Sigmoid colon (tissue), 7 donors: ENCODE measurements around the gene CBX2. TPM values are rescaled to one million over a fixed set of nuclear protein-coding genes. Genes with fewer than 3 reads are reported as not detected.
A peak's percentile ranks its signal among the peaks of the same experiment; 100 is the strongest.

Experiments used
- DNase-seq: peaks from one replicate; pipeline ENCODE4 v3.0.0-alpha.2; 2019
- H3K27ac ChIP-seq, 4 donors: fragments of 200-600 bp; sonication (generic); one replicate each; pipeline ENCODE4 v1.5.1; 2016 to 2019; ENCODE audit warnings: mild to moderate bottlenecking in 1 of 4
- H3K27me3 ChIP-seq, 3 donors: fragments of 200-600 bp; sonication (generic); one replicate each; pipeline ENCODE4 v1.5.1; 2019; ENCODE audit warnings: mild to moderate bottlenecking in 1 of 3
- H3K36me3 ChIP-seq, 4 donors: fragments of 200-600 bp; sonication (generic); one replicate each; pipeline ENCODE4 v1.5.1; 2016 to 2019
- H3K4me1 ChIP-seq, 4 donors: fragments of 200-600 bp; sonication (generic); one replicate each; pipeline ENCODE4 v1.5.1; 2017 to 2019
- H3K4me3 ChIP-seq, 4 donors: fragments of 200-600 bp; sonication (generic); one replicate each; pipeline ENCODE4 v1.5.1; 2017 to 2019; ENCODE audit warnings: mild to moderate bottlenecking in 2 of 4, moderate library complexity in 1 of 4
- H3K9me3 ChIP-seq, 4 donors: fragments of 200-600 bp in 3 of 4; sonication (generic) in 3 of 4; one replicate each; pipeline versions ENCODE4 v1.5.1 to v1.6.1; 2013 to 2019
- EP300 ChIP-seq, 4 donors: sonication (generic); formaldehyde crosslinking; IDR thresholded peaks; one replicate each; pipeline ENCODE4 v1.6.1; 2017; ENCODE audit warnings: antibody characterized with exemption in 4 of 4
- POLR2A ChIP-seq, 2 donors: fragments of 450-650 bp; IDR thresholded peaks; one replicate each; pipeline ENCODE4 v1.6.1; 2016; ENCODE audit warnings: antibody characterized with exemption in 2 of 2, mild to moderate bottlenecking in 2 of 2, moderate library complexity in 2 of 2
- POLR2AphosphoS5 ChIP-seq, 4 donors: sonication (generic); formaldehyde crosslinking; IDR thresholded peaks; one replicate each; pipeline ENCODE4 v1.6.1; 2017; ENCODE audit warnings: antibody characterized with exemption in 4 of 4
- WGBS, 2 donors: extraction: QIAGEN DNeasy Blood & Tissue Kit; methylation state at CpG; one replicate each; pipeline ENCODE4 v1.1.7; 2013; 5-methylcytosine and 5-hydroxymethylcytosine counted together
- intact Hi-C: fragments of 100-400 bp; cut with DNase I; formaldehyde crosslinking; loops from one replicate; pipeline ENCODE4 v1.15.1; 2023
- polyA plus RNA-seq, 3 donors: library from polyadenylated mRNA; stranded (reverse); fragments of 200-250 nt; gene quantifications; one replicate each; pipeline ENCODE4 v1.2.3, GENCODE V29; 2013
- total RNA-seq, 4 donors: library from RNA; depleted of rRNA; stranded (reverse); fragments of >200 nt; gene quantifications; one replicate each; pipeline ENCODE4 v1.1.0, GENCODE V29; 2016
- TF ChIP-seq, protein P1 (sequence below), 4 experiments: fragments of 450-650 bp in 3 of 4; fragments of 200-600 bp in 1 of 4; IDR thresholded peaks; one replicate each; pipeline ENCODE4 v1.5.1; 2016 to 2019; ENCODE audit warnings: antibody characterized with exemption in 4 of 4, mild to moderate bottlenecking in 3 of 4, moderate library complexity in 2 of 4
- donor health status: healthy with polysubstance abuse.
- donor health status: Bipolar disorder and iron deficiency.
- donor health status: healthy.

The CBX2 gene
- total and polyA plus RNA-seq, 7 donors = under 0.01 to 2.0 (median 0.34) TPM; not detected in 1

GRCh38 chr17:79806446-79806760 lies 28.5 kb downstream of the CBX2 start:
- peaks cover 0 to 43% (median 30%) of the 10 kb centered on the region in 4 donors for H3K4me1 ChIP-seq
- H3K27me3 ChIP-seq = peaks cover 83 to 100% (median 95%) of the 10 kb centered on the region in 3 donors
- DNase-seq = no peak
- no peaks in the 10 kb centered on the region for H3K36me3 ChIP-seq
- H3K4me3 ChIP-seq = no peak overlapping the region
- H3K27ac ChIP-seq = no peak overlapping the region
- intact Hi-C loops = no loop called here
- TF ChIP-seq EP300 (IDR thresholded peaks at IDR 0.05) = no peak
- TF ChIP-seq, protein P1, sequence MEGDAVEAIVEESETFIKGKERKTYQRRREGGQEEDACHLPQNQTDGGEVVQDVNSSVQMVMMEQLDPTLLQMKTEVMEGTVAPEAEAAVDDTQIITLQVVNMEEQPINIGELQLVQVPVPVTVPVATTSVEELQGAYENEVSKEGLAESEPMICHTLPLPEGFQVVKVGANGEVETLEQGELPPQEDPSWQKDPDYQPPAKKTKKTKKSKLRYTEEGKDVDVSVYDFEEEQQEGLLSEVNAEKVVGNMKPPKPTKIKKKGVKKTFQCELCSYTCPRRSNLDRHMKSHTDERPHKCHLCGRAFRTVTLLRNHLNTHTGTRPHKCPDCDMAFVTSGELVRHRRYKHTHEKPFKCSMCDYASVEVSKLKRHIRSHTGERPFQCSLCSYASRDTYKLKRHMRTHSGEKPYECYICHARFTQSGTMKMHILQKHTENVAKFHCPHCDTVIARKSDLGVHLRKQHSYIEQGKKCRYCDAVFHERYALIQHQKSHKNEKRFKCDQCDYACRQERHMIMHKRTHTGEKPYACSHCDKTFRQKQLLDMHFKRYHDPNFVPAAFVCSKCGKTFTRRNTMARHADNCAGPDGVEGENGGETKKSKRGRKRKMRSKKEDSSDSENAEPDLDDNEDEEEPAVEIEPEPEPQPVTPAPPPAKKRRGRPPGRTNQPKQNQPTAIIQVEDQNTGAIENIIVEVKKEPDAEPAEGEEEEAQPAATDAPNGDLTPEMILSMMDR (IDR thresholded peaks at IDR 0.05) = no peak
- no peak for TF ChIP-seq POLR2A (IDR thresholded peaks at IDR 0.05)
- TF ChIP-seq POLR2AphosphoS5 (IDR thresholded peaks at IDR 0.05) = no peak
- no peaks in the 10 kb centered on the region for H3K9me3 ChIP-seq
- 36 to 61% methylated on average over 4 of the region's 4 CpGs for WGBS, 2 donors

- H3K27ac ChIP-seq = no peak overlapping the region
- intact Hi-C loops = no loop called here
- H3K4me1 ChIP-seq = peaks cover 0 to 46% (median 35%) of the 10 kb centered on the region in 4 donors
- 36 to 46% methylated on average over 13 of the region's 13 CpGs for WGBS, 2 donors
- no peak for DNase-seq
- no peak overlapping the region for H3K4me3 ChIP-seq
- H3K36me3 ChIP-seq = no peaks in the 10 kb centered on the region
- TF ChIP-seq EP300 (IDR thresholded peaks at IDR 0.05) (no peak), POLR2A (IDR thresholded peaks at IDR 0.05) (no peak), POLR2AphosphoS5 (IDR thresholded peaks at IDR 0.05) (no peak)
- TF ChIP-seq, protein P1 (IDR thresholded peaks at IDR 0.05) = no peak
- no peaks in the 10 kb centered on the region for H3K9me3 ChIP-seq
- peaks cover 83 to 100% (median 95%) of the 10 kb centered on the region in 3 donors for H3K27me3 ChIP-seq
Measured at GRCh38 chr17:79806863-79807720, 29.1 kb downstream of the CBX2 start.

DNA sequence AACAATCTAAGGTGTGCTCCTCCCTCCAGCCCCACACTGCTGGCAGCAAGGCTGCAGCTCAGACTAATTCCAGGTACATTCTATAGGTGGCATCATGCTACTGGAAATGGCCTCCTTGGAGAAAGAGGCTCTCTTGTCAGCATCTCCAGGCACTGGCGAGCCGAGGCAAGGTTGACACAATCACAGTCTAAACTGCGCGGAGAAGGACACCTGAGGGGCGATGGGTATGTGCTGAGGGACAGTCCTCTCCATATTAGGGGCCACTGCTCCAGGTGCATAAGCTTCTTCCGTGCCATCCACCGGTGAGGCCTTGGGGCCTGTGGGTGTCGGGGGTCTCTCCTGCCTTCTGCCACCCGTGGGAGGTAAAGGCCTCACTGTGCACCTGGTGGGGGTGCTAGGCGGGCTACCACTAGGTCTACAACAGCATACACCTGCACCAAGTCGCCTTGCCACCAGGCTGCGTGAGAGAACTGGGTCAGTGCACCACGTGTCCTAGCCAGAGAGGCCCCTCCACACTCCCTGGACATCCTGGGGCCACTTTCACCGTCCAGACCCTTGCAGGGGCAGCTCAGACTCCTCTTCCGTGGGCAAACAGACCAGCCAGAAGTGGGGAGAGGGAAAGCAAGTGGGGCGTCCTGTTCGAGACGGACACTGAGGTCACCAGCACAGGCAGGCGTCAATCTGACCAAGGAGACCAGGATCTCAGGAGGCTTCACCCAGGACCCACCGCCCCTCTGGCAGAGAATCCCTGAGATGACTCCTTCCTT lies 31.0 kb downstream of the CBX2 start:
- no peak overlapping the region for H3K27ac ChIP-seq
- H3K4me3 ChIP-seq = no peak overlapping the region
- TF ChIP-seq POLR2A (IDR thresholded peaks at IDR 0.05) (no peak), EP300 (IDR thresholded peaks at IDR 0.05) (no peak), POLR2AphosphoS5 (IDR thresholded peaks at IDR 0.05) (no peak)
- TF ChIP-seq, protein P1 (IDR thresholded peaks at IDR 0.05) = no peak
- H3K4me1 ChIP-seq = peaks cover 0 to 48% (median 44%) of the 10 kb centered on the region in 4 donors
- H3K9me3 ChIP-seq = no peaks in the 10 kb centered on the region
- no peaks in the 10 kb centered on the region for H3K36me3 ChIP-seq
- intact Hi-C loops = no loop called here
- 11 to 22% methylated on average over 20 of the region's 20 CpGs for WGBS, 2 donors
- no peak for DNase-seq
- peaks cover 81 to 100% (median 93%) of the 10 kb centered on the region in 3 donors for H3K27me3 ChIP-seq

DNA sequence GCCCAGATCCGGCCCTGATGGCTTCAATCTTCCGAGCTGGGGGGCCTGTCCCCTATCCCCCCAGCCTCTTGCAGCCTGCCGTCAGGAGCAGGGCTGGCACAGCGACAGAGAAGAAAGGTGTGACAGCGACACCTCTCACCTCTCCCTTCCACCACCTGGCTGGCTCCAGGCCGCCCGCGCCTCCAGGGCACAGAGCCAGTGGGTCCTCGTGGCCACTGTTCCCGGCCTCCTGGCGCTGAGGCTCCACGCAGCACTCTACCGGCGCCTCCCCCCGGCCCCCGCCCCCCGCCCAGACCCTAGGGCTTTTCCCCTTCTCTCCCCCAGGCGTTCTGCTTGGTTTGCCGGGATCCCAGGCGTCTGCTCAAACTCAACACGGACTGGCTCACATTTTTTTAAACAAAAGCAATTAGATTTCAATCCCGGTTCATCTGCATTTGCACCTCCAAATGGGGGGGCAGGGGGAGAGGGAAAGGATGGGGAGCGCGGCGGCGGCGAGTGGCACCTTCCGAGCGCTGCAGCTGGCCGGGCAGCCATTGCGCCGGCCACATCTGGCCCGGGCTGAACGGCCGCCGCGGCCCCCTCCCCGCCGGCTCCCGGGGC lies 31.7 kb downstream of the CBX2 start:
- Histone ChIP-seq H3K36me3 (no peaks in the 10 kb centered on the region), H3K27me3 (peaks cover 81 to 100% (median 93%) of the 10 kb centered on the region in 3 donors), H3K9me3 (no peaks in the 10 kb centered on the region), H3K4me1 (peaks cover 0 to 48% (median 45%) of the 10 kb centered on the region in 4 donors), H3K27ac (no peak overlapping the region), H3K4me3 (peak overlapping the region in 2 of 4 donors; percentile 10 to 37)
- TF ChIP-seq, protein P1 (IDR thresholded peaks at IDR 0.05) = no peak
- peak in 2 of 4 donors; percentile 19 to 44 for TF ChIP-seq POLR2AphosphoS5 (IDR thresholded peaks at IDR 0.05)
- no peak for TF ChIP-seq EP300 (IDR thresholded peaks at IDR 0.05)
- no peak for TF ChIP-seq POLR2A (IDR thresholded peaks at IDR 0.05)
- DNase-seq = peak; percentile 66
- 1 to 3% methylated on average over 40 of the region's 40 CpGs for WGBS, 2 donors
- intact Hi-C loops = loop anchor here (2.0 kb wide), 1 partner anchor 29 kb away; the partner anchor contains the start of gene CBX4
